ENCODE data around the gene C21orf58.
A peak's percentile ranks its signal among the peaks of the same experiment; 100 is the strongest.

C21orf58 gene

DNA sequence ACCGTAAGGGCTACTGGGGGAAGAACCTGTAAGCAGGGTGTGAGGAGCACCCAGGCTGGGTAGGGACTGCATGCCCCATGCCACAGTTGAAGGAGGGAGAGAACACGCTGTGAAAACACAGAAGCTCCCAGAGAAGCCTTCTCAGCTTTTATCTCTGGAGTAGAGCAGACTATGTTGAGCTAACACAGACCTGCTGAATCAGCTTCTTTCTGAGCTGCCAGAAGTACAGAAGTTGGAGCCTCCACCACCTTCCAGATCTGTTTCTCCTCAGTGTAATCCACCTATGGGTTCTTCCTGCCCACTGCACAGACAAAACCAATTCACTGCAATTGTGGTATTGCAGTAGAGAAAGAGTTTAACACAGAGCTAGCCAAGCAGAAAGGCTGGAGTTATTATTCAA is 32.1 kb downstream of the C21orf58 start:
- no peaks in the 10 kb centered on the region for H3K9me3 ChIP-seq (ENCODE audit: insufficient read depth, low read depth, low read length)
- H3K27me3 ChIP-seq (ENCODE audit: insufficient read depth, low read length), result no peaks in the 10 kb centered on the region
- peaks cover 22% of the 10 kb centered on the region for H3K4me1 ChIP-seq (ENCODE audit: insufficient read depth, low read length)
- H3K9ac ChIP-seq (ENCODE audit: low read depth, low read length), result no peak overlapping the region
- WGBS, result 95% methylated on average over 2 of the region's 2 CpGs
- H3K27ac ChIP-seq (ENCODE audit: low read depth, low read length), result no peak overlapping the region
- H3K4me3 ChIP-seq (ENCODE audit: low read length), result no peak overlapping the region
- H3K36me3 ChIP-seq (ENCODE audit: insufficient read depth, low read length), result peaks cover 17% of the 10 kb centered on the region

DNA sequence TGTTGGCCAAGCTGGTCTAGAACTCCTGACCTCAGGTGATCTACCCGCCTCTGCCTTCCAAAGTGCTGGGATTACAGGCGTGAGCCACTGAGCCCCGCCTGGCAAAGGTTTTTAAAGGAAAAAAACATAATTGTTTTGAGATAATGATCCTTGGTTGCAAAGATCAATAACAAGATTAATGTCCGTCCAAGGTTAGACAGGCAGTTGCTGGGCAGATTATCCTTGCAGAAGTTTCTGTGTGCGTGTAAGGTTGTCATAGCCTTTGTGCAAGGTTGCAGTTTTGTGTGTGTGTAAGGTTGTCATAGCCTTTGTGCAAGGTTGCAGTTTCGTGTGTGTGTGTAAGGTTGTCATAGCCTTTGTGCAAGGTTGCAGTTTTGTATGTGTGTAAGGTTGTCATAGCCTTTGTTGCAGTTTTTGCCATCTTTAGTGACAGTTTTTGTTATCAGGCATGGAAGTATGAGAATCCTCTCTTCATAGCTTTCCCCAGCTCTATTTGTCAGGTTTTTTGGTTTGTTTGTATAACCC is 34.0 kb downstream of the C21orf58 start:
- Histone ChIP-seq H3K36me3 (ENCODE audit: insufficient read depth, low read length) (peaks cover 19% of the 10 kb centered on the region), H3K4me1 (ENCODE audit: insufficient read depth, low read length) (peaks cover 24% of the 10 kb centered on the region), H3K27me3 (ENCODE audit: insufficient read depth, low read length) (no peaks in the 10 kb centered on the region), H3K9me3 (ENCODE audit: insufficient read depth, low read depth, low read length) (no peaks in the 10 kb centered on the region), H3K27ac (ENCODE audit: low read depth, low read length) (no peak overlapping the region), H3K9ac (ENCODE audit: low read depth, low read length) (no peak overlapping the region), H3K4me3 (ENCODE audit: low read length) (no peak overlapping the region)
- 83% methylated on average over 6 of the region's 6 CpGs for WGBS

DNA sequence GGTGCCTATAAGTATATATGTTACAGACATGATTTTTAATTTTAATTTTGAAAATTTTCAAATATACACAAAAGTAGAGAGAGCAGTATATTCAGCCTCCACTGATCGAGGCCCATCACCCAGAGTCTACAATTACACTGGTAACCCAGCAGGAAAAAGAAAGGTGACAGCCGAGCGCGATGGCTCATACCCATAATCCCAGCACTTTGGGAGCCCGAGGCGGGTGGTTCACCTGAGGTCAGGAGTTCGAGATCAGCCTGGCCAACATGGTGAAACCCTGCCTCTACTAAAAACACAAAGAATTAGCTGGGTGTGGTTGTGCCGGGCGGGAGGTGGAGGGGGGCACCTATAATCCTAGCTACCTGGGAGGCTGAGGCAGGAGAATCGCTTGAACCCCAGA is 36.1 kb downstream of the C21orf58 start:
- Histone ChIP-seq H3K4me1 (ENCODE audit: insufficient read depth, low read length) (peaks cover 30% of the 10 kb centered on the region), H3K27ac (ENCODE audit: low read depth, low read length) (peak overlapping the region; percentile 97; the same call in 1 of the 2 replicates), H3K27me3 (ENCODE audit: insufficient read depth, low read length) (no peaks in the 10 kb centered on the region), H3K9me3 (ENCODE audit: insufficient read depth, low read depth, low read length) (no peaks in the 10 kb centered on the region), H3K4me3 (ENCODE audit: low read length) (peak overlapping the region; percentile 94), H3K36me3 (ENCODE audit: insufficient read depth, low read length) (peaks cover 37% of the 10 kb centered on the region), H3K9ac (ENCODE audit: low read depth, low read length) (peak overlapping the region; percentile 90)
- 95% methylated on average over 10 of the region's 10 CpGs for WGBS

DNA sequence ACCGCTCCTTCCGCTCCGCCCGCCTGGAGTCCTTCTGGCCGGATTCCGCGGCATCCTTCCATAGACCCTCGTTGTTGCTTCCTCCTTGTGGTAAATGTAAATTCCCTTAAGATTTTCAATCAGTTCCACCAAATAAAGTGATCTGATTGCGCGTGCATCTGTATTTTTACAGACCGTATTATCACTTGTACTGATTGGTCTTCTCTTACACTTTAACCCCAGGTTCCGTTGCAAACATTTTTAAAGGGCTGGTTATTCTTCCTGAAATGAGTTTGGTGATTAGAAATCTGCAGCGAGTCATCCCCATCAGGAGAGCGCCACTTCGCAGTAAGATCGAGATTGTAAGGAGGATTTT is 37.0 kb downstream of the C21orf58 start:
- H3K27me3 ChIP-seq (ENCODE audit: insufficient read depth, low read length), result no peaks in the 10 kb centered on the region
- peak overlapping the region; percentile 97 for H3K27ac ChIP-seq (ENCODE audit: low read depth, low read length)
- peaks cover 39% of the 10 kb centered on the region for H3K36me3 ChIP-seq (ENCODE audit: insufficient read depth, low read length)
- H3K4me1 ChIP-seq (ENCODE audit: insufficient read depth, low read length), result peaks cover 30% of the 10 kb centered on the region
- H3K4me3 ChIP-seq (ENCODE audit: low read length), result peak overlapping the region; percentile 94
- no peaks in the 10 kb centered on the region for H3K9me3 ChIP-seq (ENCODE audit: insufficient read depth, low read depth, low read length)
- peak overlapping the region; percentile 90 for H3K9ac ChIP-seq (ENCODE audit: low read depth, low read length)
- under 1% methylated on average over 16 of the region's 16 CpGs for whole genome bisulfite sequencing

DNA sequence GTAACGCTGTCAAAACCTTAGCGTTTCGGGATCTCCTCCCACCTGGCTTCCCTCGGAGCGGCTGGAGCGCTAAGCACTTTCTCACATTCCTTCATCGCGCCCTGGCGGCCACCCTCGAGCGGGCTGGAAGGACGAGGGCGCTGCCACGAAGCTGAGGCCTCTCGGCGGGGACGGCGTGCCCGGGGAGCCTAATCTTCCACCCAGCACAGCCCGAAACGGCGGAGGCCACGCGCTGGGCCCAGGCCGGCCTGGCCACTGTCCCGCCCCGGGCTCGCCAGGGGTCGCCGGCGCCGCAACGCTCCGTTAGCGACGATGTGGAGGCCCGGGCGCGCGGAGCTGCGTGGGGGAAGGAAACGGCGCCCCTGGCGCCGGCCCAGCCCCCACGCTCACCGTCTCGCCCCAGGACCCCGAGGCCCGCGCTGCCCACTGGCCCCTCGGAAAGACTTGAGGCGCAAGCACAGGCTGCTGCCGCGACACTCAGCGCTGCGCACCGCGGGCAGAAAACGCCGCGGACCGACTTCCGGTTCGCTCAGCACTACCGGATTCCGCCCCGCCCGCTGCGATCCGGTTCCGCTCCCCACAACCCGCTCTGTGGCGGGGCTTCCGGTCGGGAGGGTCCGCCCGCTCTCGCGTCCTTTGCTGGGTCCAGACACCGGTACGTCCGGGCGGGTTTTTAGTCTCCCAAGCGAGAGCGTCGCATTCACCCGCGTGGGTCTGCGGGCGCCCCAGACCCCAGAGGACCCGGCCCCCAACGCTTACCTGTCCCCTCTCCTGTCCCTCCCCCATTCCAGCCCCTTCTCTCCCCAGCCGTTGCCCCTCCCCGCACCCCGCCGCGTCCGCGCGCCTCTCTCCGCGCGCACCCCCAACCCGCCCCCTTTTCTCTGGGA is 37.7 kb downstream of the C21orf58 start, which contains the start of gene YBEY:
Gene YBEY (plus strand): TSS at position 582 of the 887 bp plus-strand sequence. CDS start 572 bp downstream, outside the sequence.
- Histone ChIP-seq H3K27ac (ENCODE audit: low read depth, low read length) (peak within 1 kb of the TSS; percentile 97), H3K9me3 (ENCODE audit: insufficient read depth, low read depth, low read length) (no peaks in the 10 kb centered on the region), H3K4me3 (ENCODE audit: low read length) (peak within 1 kb of the TSS; percentile 94), H3K36me3 (ENCODE audit: insufficient read depth, low read length) (peaks cover 38% of the 10 kb centered on the region), H3K27me3 (ENCODE audit: insufficient read depth, low read length) (no peaks in the 10 kb centered on the region), H3K4me1 (ENCODE audit: insufficient read depth, low read length) (peaks cover 30% of the 10 kb centered on the region), H3K9ac (ENCODE audit: low read depth, low read length) (peak within 1 kb of the TSS; percentile 90)
- under 1% methylated on average over 105 of the region's 105 CpGs for WGBS

DNA sequence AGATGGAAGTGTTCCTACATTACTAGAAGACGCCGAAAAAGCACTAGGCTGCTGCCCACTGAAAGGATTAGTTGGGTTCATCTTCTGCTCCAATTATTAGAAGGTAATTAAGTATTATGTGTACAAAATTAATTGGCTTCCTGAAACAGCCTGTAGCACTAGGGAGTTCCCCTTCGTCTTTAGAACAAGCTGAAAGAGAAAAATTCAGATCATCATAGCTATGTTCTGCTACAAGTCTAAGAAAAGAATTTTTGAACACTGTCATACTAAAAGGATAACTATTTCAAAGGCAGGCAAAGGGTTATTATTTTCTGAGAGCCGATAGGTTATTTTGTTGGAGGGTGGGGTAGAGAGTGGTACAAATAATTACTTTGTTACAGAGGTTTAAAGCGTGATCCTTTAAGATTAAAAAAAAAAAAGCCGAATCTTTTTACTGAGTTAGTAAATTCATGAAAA is 38.4 kb downstream of the C21orf58 start, which contains the start of gene MCM3AP:
Gene MCM3AP (minus strand): TSS at position 406 of the 456 bp plus-strand sequence. CDS start 325 bp downstream, at position 81.
- H3K9ac ChIP-seq (ENCODE audit: low read depth, low read length), result peak within 1 kb of the TSS; percentile 90
- peak within 1 kb of the TSS; percentile 94 for H3K4me3 ChIP-seq (ENCODE audit: low read length)
- H3K27ac ChIP-seq (ENCODE audit: low read depth, low read length), result peak within 1 kb of the TSS; percentile 97
- peaks cover 30% of the 10 kb centered on the region for H3K4me1 ChIP-seq (ENCODE audit: insufficient read depth, low read length)
- no peaks in the 10 kb centered on the region for H3K9me3 ChIP-seq (ENCODE audit: insufficient read depth, low read depth, low read length)
- 59% methylated on average over 5 of the region's 6 CpGs for WGBS
- H3K27me3 ChIP-seq (ENCODE audit: insufficient read depth, low read length), result no peaks in the 10 kb centered on the region
- H3K36me3 ChIP-seq (ENCODE audit: insufficient read depth, low read length), result peaks cover 43% of the 10 kb centered on the region

DNA sequence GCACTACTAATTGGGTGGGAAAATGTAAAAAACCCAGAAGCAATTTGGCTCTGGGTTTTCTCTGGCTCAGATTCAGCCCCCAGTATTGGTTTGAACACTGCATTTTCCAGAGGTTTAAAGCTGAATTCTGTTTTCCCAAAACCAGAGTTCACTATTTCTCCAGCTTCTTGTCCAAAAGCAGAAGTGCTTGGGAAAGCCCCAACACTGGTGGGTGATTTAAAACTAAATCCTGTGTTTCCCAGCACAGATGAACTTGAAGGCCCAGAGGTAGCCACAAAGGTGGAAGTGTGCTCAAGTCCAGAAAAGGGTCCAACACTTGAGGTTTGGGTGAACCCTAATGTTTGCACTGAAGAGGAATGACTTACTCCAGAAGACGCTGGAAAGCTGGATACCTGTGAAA is 38.9 kb downstream of the C21orf58 start:
- Histone ChIP-seq H3K9me3 (ENCODE audit: insufficient read depth, low read depth, low read length) (no peaks in the 10 kb centered on the region), H3K4me1 (ENCODE audit: insufficient read depth, low read length) (peaks cover 30% of the 10 kb centered on the region), H3K27ac (ENCODE audit: low read depth, low read length) (no peak overlapping the region), H3K36me3 (ENCODE audit: insufficient read depth, low read length) (peaks cover 46% of the 10 kb centered on the region), H3K4me3 (ENCODE audit: low read length) (peak overlapping the region; percentile 94), H3K9ac (ENCODE audit: low read depth, low read length) (peak overlapping the region; percentile 90; the same call in 1 of the 2 replicates), H3K27me3 (ENCODE audit: insufficient read depth, low read length) (no peaks in the 10 kb centered on the region)
- WGBS, result 89% methylated on average over 1 of the region's 1 CpG

DNA sequence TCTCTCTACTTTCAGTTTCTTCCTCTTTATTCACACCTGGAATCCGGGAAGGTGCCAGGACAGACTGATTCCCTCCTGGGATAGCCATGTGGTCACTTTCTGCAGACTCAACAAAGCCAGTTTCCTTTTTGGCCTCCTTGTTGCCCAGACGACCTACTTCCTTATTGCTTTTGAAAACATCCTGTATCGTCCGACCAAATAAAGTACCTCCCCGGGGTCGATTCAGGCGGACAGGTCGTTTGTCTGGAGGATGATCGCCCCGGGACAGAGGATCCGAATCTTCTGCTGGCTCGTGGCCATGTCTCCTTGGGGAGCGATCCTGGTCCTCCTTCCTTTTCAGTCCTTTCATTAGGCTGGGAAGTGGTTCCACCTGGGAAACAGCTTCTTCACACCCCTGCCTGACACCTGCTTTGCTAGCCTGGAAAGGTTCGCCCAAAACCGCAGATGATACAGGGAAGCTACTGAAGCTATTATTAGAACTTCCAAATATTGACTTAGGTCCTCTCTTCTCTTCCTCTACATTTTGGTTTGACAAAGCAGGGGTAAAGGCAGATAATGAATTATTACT is 39.5 kb downstream of the C21orf58 start:
- Histone ChIP-seq H3K4me1 (ENCODE audit: insufficient read depth, low read length) (peaks cover 29% of the 10 kb centered on the region), H3K36me3 (ENCODE audit: insufficient read depth, low read length) (peaks cover 51% of the 10 kb centered on the region), H3K27me3 (ENCODE audit: insufficient read depth, low read length) (no peaks in the 10 kb centered on the region), H3K4me3 (ENCODE audit: low read length) (peak overlapping the region; percentile 94), H3K9ac (ENCODE audit: low read depth, low read length) (0 out of 2 replicates have a peak overlapping the region, but pooled peaks have one; percentile 21), H3K27ac (ENCODE audit: low read depth, low read length) (no peak overlapping the region), H3K9me3 (ENCODE audit: insufficient read depth, low read depth, low read length) (no peaks in the 10 kb centered on the region)
- WGBS, result 94% methylated on average over 15 of the region's 15 CpGs

DNA sequence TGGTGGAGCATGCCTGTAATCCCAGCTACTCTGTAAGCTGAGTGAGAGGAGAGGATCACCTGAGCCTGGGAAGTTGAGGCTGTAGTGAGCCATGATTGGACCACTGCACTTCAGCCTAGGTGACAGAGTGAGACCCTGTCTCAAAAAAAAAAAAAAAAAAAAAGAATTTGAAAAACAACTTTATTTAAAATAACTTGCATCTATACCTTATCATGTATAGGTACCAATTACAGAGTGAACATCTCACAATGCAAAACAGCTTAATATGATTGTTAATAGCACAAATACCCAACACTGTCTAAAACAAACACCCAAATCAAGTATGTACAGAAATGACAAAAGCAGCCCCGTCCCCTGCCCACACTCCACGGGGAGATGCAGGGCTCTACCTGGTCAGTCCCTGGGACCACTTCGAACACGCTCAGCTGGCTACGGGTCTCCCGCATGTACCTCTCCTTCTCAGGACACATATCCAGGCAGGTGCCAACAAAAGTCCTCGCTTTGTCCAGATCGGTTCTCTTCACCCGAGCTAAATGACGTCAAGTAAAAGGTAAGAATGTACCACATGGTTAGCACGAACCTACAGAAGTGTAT is 48.8 kb downstream of the C21orf58 start:
- H3K9ac ChIP-seq (ENCODE audit: low read depth, low read length), result no peak overlapping the region
- no peaks in the 10 kb centered on the region for H3K9me3 ChIP-seq (ENCODE audit: insufficient read depth, low read depth, low read length)
- 96% methylated on average over 10 of the region's 11 CpGs for WGBS
- H3K4me3 ChIP-seq (ENCODE audit: low read length), result no peak overlapping the region
- H3K36me3 ChIP-seq (ENCODE audit: insufficient read depth, low read length), result peaks cover 97% of the 10 kb centered on the region
- no peaks in the 10 kb centered on the region for H3K4me1 ChIP-seq (ENCODE audit: insufficient read depth, low read length)
- no peaks in the 10 kb centered on the region for H3K27me3 ChIP-seq (ENCODE audit: insufficient read depth, low read length)
- H3K27ac ChIP-seq (ENCODE audit: low read depth, low read length), result no peak overlapping the region

DNA sequence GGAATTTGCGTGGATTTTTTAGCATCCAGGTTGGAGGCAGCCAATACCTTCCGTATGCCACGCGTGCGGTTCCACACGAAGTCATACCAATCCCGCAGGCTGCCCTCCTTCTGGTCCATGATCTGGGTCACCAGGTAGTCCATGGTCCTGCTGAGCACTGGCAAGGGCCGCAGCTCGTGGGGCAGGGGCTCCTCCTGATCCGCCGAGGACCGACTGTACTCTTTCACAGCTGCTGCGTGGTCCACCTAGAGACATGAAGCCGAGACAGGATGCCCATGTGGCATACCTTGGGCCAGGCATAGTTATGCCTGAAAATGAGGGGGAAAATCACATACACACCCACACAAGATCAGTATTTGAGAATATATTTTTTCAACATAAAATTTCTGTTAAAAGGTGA is 50.3 kb downstream of the C21orf58 start:
- H3K36me3 ChIP-seq (ENCODE audit: insufficient read depth, low read length), result peaks cover 99% of the 10 kb centered on the region
- H3K4me3 ChIP-seq (ENCODE audit: low read length), result no peak overlapping the region
- no peaks in the 10 kb centered on the region for H3K9me3 ChIP-seq (ENCODE audit: insufficient read depth, low read depth, low read length)
- H3K4me1 ChIP-seq (ENCODE audit: insufficient read depth, low read length), result no peaks in the 10 kb centered on the region
- WGBS, result 96% methylated on average over 14 of the region's 14 CpGs
- H3K9ac ChIP-seq (ENCODE audit: low read depth, low read length), result no peak overlapping the region
- no peaks in the 10 kb centered on the region for H3K27me3 ChIP-seq (ENCODE audit: insufficient read depth, low read length)
- no peak overlapping the region for H3K27ac ChIP-seq (ENCODE audit: low read depth, low read length)

DNA sequence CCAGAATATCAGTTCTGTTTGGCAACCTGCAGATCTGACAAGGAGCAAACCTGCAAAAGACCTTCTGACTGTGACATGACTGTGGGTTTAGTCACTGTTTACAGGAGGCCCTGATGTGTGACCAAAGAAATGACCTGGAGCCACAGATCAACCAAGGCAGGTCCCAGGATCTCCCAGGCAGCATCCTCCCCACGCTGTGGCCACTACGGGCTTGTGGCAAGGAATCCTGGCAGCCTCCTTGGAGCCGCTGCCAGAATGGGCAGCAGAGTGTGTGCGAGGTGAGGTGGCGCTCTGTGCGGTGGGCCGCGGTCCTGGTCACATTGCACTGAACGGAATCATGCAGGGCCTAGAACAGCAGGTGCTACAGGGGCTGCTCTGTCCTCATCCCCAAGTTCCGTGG is 54.2 kb downstream of the C21orf58 start:
- 97% methylated on average over 10 of the region's 10 CpGs for WGBS
- Histone ChIP-seq H3K9ac (ENCODE audit: low read depth, low read length) (no peak overlapping the region), H3K9me3 (ENCODE audit: insufficient read depth, low read depth, low read length) (no peaks in the 10 kb centered on the region), H3K4me1 (ENCODE audit: insufficient read depth, low read length) (no peaks in the 10 kb centered on the region), H3K36me3 (ENCODE audit: insufficient read depth, low read length) (peaks cover 96% of the 10 kb centered on the region), H3K27me3 (ENCODE audit: insufficient read depth, low read length) (no peaks in the 10 kb centered on the region), H3K4me3 (ENCODE audit: low read length) (no peak overlapping the region), H3K27ac (ENCODE audit: low read depth, low read length) (no peak overlapping the region)
